ENCODE measurements around the gene JAK2.

GRCh38 chr9:4983601-4984165 lies 1.4 kb upstream of the JAK2 start:
- TF ChIP-seq CTCF (IDR thresholded peaks at IDR 0.05) (no peak), POLR2A (IDR thresholded peaks at IDR 0.05) (no peak)
